Right lobe of liver (tissue), 6 donors: ENCODE results near the gene GPI. TPM values are rescaled to one million over a fixed set of nuclear protein-coding genes. Genes with fewer than 3 reads are reported as not detected.

Experiments used
- ATAC-seq, 4 donors: fragments of 200-7000 bp; cut with Tn5 transposase; one replicate each; pipeline ENCODE4 v1.9.1; 2020; ENCODE audit warnings: mild to moderate bottlenecking in 4 of 4, moderate library complexity in 4 of 4
- DNase-seq, 3 donors: peaks; one replicate each; pipeline ENCODE4 v3.0.0-alpha.2; 2020
- H3K27ac ChIP-seq, 3 donors: fragments of 200-600 bp; one replicate each; pipeline ENCODE4 v1.8.0; 2022
- H3K27me3 ChIP-seq, 2 donors: fragments of 200-600 bp; one replicate each; pipeline ENCODE4 v1.8.0; 2022
- H3K36me3 ChIP-seq, 4 donors: fragments of 200-600 bp; sonication (generic) in 1 of 4; one replicate each; pipeline versions ENCODE4 v1.5.1 to v1.8.0; 2017 to 2022; ENCODE audit warnings: control low read depth in 1 of 4
- H3K4me1 ChIP-seq, 4 donors: fragments of 200-600 bp; sonication (generic) in 1 of 4; one replicate each; pipeline versions ENCODE4 v1.5.1 to v1.8.0; 2017 to 2022; ENCODE audit warnings: control low read depth in 1 of 4
- H3K4me3 ChIP-seq, 3 donors: fragments of 200-600 bp; one replicate each; pipeline ENCODE4 v1.8.0; 2022
- H3K9me3 ChIP-seq, 4 donors: fragments of 200-600 bp; sonication (generic) in 1 of 4; one replicate each; pipeline versions ENCODE4 v1.5.1 to v1.8.0; 2017 to 2022; ENCODE audit warnings: control low read depth in 1 of 4
- POLR2A ChIP-seq: fragments of 450-650 bp; IDR thresholded peaks from one replicate; pipeline ENCODE4 v1.6.1; 2017; ENCODE audit warnings: antibody characterized with exemption, mild to moderate bottlenecking
- WGBS: methylation state at CpG from one replicate; pipeline ENCODE4 v1.1.6; 2018; ENCODE audit warnings: low coverage, low lambda C conversion rate; ENCODE audit not compliant: insufficient coverage; ENCODE audit errors: missing lambda C conversion rate; 5-methylcytosine and 5-hydroxymethylcytosine counted together
- intact Hi-C, 2 donors: fragments of 100-400 bp; cut with DNase I; formaldehyde crosslinking; loops; one replicate each; pipeline versions ENCODE4 v1.11.2 to v1.14.1; 2022
- total RNA-seq, 6 experiments: library from RNA; depleted of rRNA in 2 of 6; stranded (reverse); fragments of >200 nt in 2 of 6; fragmentation: NEBNext Ultra II Directional in 3 of 6; extraction: Animal tissue kit (Norgen Biotek cat#: 25700) in 3 of 6; gene quantifications; one replicate each; pipeline versions ENCODE4 v1.1.0 to v1.2.4, GENCODE V29; 2016 to 2023
- TF ChIP-seq, protein P1 (sequence below), 4 donors: fragments of 200-600 bp in 3 of 4; fragments of 450-650 bp in 1 of 4; IDR thresholded peaks; one replicate each; pipeline versions ENCODE4 v1.5.1 to v1.8.0; 2016 to 2022; ENCODE audit warnings: antibody characterized with exemption in 4 of 4, mild to moderate bottlenecking in 2 of 4
- donor health status: DM: no; HTN: yes; CAD: no.
- donor health status: DM: no; HTN: no; CAD: no.
- donor health status: DM: no; HTN: no; CAD: no.
- donor health status: DM: no; HTN: yes; CAD: no.
- donor health status: DM: no; HTN: yes; CAD: no.

Gene GPI
- total RNA-seq, 6 experiments from 2014 or later = 163 to 364 (median 256) TPM

DNA sequence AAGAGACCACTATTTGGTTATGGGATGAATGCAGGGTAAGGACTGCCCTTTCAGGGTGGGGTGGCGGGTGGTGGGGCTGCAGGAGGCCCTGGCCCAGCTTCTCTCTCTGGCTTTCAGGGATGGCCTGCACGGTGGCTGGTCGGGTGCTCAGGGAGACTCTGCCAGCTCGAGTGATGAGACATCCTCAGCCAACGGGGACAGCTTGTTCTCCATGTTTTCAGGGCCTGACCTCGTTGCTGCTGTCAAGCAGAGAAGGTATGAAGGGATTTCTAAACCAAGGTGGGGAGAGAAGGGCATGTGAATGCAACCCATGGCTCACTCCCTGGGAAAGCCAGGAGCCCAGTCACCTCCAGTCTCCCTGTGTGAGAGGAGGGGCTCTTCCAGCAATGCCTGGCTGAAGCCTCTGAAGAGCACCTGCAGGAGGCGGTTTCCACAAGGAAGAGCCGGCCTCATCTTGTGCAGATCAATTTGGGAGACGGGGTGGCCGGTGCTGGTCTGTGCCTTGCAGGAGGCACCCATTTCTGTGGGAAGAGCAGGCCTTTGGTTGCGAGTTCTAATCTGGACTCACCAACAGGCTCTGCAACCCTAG lies 16.0 kb upstream of the GPI start:
- H3K27me3 ChIP-seq = no peaks in the 10 kb centered on the region
- WGBS = no CpG with 5 or more reads among the region's 11 CpGs
- DNase-seq (peak in 1 of 3 donors; percentile 39), ATAC-seq (no peak)
- H3K4me3 ChIP-seq = no peak overlapping the region
- H3K36me3 ChIP-seq = peaks cover 0 to 30% (median 10%) of the 10 kb centered on the region in 4 donors
- peaks cover 0 to 2% (median 0%) of the 10 kb centered on the region in 4 donors for H3K4me1 ChIP-seq
- H3K27ac ChIP-seq = no peak overlapping the region
- intact Hi-C loops = loop anchor here in 1 of 2 donors (10.0 kb wide), 2 partner anchors 54 to 104 kb away; no protein-coding TSS in a partner anchor
- no peaks in the 10 kb centered on the region for H3K9me3 ChIP-seq
- TF ChIP-seq, protein P1, sequence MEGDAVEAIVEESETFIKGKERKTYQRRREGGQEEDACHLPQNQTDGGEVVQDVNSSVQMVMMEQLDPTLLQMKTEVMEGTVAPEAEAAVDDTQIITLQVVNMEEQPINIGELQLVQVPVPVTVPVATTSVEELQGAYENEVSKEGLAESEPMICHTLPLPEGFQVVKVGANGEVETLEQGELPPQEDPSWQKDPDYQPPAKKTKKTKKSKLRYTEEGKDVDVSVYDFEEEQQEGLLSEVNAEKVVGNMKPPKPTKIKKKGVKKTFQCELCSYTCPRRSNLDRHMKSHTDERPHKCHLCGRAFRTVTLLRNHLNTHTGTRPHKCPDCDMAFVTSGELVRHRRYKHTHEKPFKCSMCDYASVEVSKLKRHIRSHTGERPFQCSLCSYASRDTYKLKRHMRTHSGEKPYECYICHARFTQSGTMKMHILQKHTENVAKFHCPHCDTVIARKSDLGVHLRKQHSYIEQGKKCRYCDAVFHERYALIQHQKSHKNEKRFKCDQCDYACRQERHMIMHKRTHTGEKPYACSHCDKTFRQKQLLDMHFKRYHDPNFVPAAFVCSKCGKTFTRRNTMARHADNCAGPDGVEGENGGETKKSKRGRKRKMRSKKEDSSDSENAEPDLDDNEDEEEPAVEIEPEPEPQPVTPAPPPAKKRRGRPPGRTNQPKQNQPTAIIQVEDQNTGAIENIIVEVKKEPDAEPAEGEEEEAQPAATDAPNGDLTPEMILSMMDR (IDR thresholded peaks at IDR 0.05) = no peak
- TF ChIP-seq POLR2A = no peak

DNA sequence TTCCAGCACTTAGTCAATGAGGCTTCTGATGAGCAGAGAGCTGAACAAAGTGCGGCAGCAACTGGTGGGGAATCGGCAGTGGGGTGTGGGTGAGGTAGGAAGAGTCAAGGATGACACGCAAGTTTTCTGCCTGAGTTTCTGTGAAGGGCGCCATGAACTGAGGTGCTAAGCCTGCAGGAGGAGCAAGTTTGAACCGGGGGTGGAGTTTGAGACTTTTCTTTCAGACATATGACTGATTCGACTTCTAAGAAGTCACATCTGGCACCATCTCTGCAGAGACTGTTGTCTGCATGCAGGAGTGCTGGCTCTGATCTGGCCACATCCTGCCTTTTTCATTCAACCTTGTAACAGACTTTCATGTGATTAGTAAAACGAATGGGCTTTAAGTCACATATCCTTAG lies 14.8 kb upstream of the GPI start:
- WGBS = 63% methylated on average over 6 of the region's 7 CpGs
- H3K27me3 ChIP-seq = no peaks in the 10 kb centered on the region
- no peak overlapping the region for H3K4me3 ChIP-seq
- H3K9me3 ChIP-seq = no peaks in the 10 kb centered on the region
- no peak overlapping the region for H3K27ac ChIP-seq
- peaks cover 0 to 2% (median 0%) of the 10 kb centered on the region in 4 donors for H3K4me1 ChIP-seq
- intact Hi-C loops = no loop called here
- TF ChIP-seq POLR2A = no peak
- TF ChIP-seq, protein P1 (IDR thresholded peaks at IDR 0.05) = no peak
- peaks cover 0 to 39% (median 10%) of the 10 kb centered on the region in 4 donors for H3K36me3 ChIP-seq
- ATAC-seq = peak in 1 of 4 donors; percentile 19
- DNase-seq = peak in 1 of 3 donors; percentile 14

DNA sequence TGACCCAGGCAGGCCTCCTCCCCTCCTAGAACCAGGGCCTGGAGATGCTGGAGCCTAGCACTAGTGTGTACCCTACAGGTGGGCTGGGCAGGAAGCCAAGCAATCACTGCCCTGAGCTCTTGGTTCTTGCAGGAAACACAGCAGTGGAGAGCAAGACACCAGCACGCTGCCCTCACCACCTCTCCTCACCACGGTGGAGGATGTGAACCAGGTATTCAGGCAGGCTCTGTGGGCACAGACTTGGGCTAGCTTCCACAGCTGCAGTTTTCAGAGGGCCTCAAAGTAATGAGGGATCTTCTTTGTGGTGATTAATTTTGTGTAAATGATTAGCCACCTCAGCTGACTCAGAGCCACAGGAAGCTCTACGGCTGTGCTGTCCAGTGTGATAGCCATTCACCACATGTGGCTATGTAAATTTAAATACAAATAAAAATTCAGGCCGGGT lies 13.6 kb upstream of the GPI start:
- Histone ChIP-seq H3K27ac (no peak overlapping the region), H3K36me3 (peaks cover 0 to 40% (median 10%) of the 10 kb centered on the region in 4 donors), H3K27me3 (no peaks in the 10 kb centered on the region), H3K9me3 (no peaks in the 10 kb centered on the region), H3K4me1 (peaks cover 0 to 2% (median 0%) of the 10 kb centered on the region in 4 donors), H3K4me3 (no peak overlapping the region)
- peak in 1 of 3 donors; percentile 50 for DNase-seq
- intact Hi-C loops = no loop called here
- 79% methylated on average over 3 of the region's 4 CpGs for WGBS
- TF ChIP-seq, protein P1 (IDR thresholded peaks at IDR 0.05) = no peak
- TF ChIP-seq POLR2A = no peak
- ATAC-seq = peak in 3 of 4 donors; percentile 4 to 25 (median 25)

DNA sequence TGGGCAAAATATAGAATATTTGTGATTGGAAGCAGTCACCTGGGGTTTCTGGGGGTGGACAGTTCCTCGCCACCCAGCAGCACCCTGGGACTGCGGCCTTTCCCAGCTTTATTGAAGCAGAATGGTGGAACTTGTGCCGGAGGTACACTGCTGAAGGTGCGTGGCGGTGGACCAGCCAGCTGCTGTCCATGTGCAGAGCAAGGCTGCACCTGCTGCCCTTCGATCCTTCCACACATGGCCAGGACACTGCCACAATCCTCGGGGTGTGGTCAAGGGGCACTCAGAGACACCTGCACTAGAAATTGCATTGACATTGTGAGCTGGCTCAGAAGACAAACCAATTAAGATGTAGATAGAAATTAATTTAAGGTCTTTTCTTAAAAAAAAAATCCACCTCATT lies 11.4 kb upstream of the GPI start:
- WGBS = 61% methylated on average over 7 of the region's 7 CpGs
- intact Hi-C loops = no loop called here
- DNase-seq (peak in 1 of 3 donors; percentile 40), ATAC-seq (peak in 1 of 4 donors; percentile 39)
- no peak overlapping the region for H3K4me3 ChIP-seq
- H3K27ac ChIP-seq = no peak overlapping the region
- H3K9me3 ChIP-seq = no peaks in the 10 kb centered on the region
- TF ChIP-seq POLR2A = no peak
- TF ChIP-seq, protein P1 (IDR thresholded peaks at IDR 0.05) = no peak
- H3K27me3 ChIP-seq = no peaks in the 10 kb centered on the region
- peaks cover 0 to 2% (median under 1%) of the 10 kb centered on the region in 4 donors for H3K4me1 ChIP-seq
- H3K36me3 ChIP-seq = peaks cover 0 to 33% (median 8%) of the 10 kb centered on the region in 4 donors
